GM18519 (cell line): Measurements from ENCODE around the gene LILRA5.
"Not testable (repeated sequence)": the region's sequence is repeated elsewhere in the genome, so short reads cannot be mapped to it uniquely, and the experiment has no call there.

ENCODE experiments used
- ATAC-seq: cut with Tn5 transposase; IDR thresholded peaks from one replicate; pipeline ENCODE4 v1.9.1; 2021; ENCODE audit warnings: mild to moderate bottlenecking, moderate library complexity; ENCODE audit not compliant: unreplicated experiment, low FRiP score

Gene LILRA5

DNA sequence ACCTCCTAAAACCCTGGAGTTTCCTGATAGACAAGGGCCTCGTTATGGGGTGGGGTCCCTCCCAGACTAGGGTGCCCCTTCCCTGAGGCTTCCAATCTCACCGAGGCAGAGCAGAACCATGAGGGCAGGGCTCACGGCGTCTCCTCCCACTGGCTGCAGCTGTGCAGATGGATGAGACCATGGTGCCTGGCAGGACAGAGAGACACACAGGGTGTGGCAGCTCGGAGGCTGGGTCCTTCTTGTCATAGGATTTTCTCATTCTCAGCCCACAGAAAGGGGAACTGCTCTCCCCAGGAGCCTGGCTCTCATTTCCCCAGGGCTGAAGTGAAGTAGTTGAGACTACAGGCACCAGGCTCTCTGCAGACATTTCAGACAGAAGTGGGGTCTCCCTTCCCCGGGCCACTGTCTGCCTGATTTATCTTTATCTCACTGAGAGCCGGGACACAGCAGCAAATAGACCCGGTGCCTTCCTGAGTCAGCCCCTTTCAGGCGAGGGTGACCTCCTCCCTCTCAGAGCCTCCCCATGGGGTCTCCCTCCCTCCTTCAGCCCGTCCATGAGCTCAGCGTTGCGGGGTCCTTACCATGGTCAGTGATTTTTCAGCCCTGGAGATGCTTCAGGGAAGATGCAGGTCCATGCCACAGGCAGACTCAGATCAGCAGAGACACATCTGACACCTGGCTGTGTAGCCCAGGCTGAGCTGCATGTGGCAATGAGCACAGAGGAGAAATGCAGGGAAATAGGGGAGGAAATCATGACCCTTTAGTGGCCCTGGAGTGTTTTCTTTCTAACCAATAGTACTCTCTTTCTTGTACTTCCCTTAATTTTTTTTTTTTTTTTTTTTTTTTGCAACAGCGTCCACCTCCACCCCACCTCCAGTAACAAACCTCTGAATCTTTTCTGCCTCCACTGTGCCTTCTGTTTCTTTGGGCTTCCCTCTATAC is at the start of gene LILRA5:
Gene LILRA5, minus strand, starts transcription at position 731 of the 942 bp plus-strand sequence. Its CDS starts 147 bp downstream, at position 584.
- ATAC-seq, result no peak

GRCh38 chr19:54361680-54362422 is 48.9 kb upstream of the LILRA5 start:
- not testable (repeated sequence) for ATAC-seq

GRCh38 chr19:54359149-54359820 is 46.3 kb upstream of the LILRA5 start:
- ATAC-seq, result not testable (repeated sequence)

- ATAC-seq, result no peak
Observed at GRCh38 chr19:54357381-54357780, 44.4 kb upstream of the LILRA5 start.

DNA sequence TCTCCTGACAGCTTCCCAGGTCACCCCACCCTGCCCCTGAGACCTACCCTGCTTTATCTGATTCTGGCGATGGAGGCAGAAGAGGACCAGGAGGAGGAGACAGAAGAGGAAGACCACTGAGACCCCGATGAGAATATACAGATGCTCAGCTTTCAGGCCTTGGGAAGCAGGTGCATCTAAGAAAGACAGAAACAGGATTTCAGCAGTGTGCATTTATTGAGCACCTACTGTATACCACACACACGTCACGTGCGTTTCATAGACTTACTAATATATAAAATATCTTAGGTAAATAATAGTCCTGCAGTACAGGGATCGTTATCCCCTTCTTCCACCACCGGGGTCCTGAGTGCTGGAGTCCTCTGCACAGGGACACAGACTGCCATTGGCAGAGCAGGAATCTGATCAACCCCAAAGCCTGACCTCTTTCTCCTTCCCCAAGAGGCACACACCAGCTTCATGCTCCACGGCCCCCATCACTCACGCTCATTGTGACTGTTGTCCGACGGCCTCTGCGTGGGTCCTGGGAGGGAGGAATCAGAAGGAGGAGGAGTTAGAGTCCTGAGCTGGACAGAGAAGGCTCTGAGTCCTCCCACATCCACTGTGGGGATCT is 43.6 kb upstream of the LILRA5 start:
- ATAC-seq, result no peak

GRCh38 chr19:54355675-54356074 is 42.7 kb upstream of the LILRA5 start:
- no peak for ATAC-seq

GRCh38 chr19:54354761-54355160 is 41.8 kb upstream of the LILRA5 start:
- no peak for ATAC-seq

- ATAC-seq, result no peak
Observed at GRCh38 chr19:54352546-54352945, 39.6 kb upstream of the LILRA5 start.

DNA sequence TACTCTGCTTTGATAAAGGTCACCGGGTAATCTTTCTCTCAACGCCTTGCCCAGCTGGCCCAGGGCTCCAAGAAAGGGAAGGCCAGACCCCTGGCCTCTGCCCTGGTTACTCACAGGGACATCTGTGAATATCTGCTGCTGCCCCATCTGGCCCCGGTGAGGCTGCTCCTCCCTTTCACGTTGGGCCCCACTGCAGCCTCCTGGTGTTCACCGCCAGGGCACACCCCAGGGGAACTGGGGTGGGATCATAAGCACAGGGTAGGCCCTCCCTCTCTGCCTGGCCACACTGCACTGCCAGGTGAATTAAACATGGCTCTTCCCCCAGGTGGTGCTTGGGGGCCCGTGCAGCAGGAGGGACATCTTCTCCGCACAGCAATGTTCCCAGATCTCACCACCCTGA is 39.1 kb upstream of the LILRA5 start:
- ATAC-seq, result no peak

- ATAC-seq, result no peak
Observed at GRCh38 chr19:54351474-54351873, 38.5 kb upstream of the LILRA5 start.

DNA sequence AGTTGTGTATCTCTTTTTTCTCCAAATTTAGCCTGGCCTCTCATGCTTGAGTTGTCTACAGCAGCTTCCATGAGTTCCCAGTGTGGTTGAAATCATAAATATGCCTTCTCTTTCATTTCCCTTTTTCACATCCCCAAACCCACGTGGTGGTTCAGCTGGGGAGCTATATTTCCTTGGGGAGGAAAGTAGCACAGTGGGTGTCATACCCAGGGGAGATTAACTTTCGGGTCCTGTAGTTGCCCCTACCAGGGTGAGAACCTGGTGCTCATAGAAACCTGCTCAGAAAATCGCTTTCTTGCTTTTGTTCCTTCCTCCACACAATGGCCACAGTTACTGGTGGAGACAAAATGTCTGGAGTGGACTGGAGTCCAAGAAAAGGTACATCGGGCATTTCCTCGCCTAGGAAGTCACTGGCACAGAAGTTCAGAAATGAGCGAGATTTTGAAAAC is 33.0 kb upstream of the LILRA5 start:
- no peak for ATAC-seq

DNA sequence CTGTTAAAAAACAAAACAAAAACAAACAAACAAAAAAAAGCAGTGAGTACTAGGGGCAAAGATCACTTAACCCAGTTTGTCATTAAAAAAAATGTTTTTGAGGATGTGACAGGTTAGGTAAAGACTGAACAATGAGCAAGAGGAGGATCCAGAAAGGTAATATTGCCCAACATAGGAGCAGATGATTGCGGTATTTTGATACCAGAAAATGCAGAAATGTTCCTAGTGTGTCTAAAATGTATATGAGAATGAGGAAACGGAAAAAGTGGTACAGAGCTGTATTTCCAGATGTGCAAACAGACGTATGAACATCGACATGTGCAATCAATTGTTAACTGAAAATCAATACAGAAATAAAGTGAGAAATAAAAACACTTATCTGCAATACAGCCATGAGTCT is 30.9 kb upstream of the LILRA5 start:
- no peak for ATAC-seq

DNA sequence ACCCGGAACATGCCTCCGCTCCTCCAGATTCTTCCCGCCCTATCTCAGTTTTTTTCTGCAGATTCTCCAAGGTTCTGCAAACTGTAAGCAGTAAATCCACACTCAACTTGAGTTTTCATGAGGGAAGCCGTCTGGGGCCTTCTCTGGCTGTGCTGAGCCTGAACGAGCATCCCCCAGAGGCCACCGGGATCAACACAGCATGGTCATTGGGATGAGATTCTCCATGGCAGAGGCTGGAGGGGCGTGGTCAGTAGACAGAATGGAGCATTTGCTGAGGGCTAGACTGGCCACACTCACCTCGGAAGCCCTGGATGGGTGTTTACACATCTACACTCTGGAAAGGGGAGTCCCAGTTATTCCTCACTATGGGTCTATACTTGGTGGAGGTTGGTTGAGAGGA is 28.3 kb upstream of the LILRA5 start:
- no peak for ATAC-seq

DNA sequence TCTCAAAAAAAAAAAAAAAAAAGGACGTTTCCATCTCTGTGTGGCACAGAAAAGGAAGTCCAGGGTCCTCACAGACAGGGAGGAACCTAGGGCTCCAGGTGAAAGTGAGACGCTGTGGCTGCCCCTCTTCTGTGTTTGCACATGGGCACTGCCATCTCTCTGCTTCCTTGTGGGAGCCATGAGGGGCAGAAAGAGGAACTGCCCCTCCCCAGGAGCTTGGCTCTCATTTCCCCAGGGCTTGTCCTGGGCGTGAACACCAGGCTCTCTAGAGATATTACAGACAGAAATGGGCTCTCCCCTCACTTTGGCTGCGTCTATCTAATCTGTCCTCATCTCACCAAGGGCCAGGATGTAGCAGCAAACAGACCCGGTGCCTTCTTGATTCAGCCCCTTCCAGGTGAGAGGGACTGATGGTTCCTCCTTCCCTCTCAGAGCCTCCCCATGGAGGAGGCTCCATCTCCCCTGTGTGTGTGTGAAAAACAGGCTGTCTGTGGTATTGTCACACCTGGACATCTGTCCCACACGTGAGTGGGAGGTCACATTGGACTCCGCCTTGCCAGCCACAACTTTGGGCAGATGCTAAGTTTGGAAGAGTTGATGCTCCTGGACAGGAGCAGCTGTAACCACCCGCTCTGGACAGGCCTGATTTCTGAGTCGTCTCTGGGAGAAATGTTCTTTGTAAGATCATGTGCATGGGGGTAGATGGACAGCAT is 26.8 kb upstream of the LILRA5 start:
- no peak for ATAC-seq

GRCh38 chr19:54338521-54338920 is 25.6 kb upstream of the LILRA5 start:
- no peak for ATAC-seq

DNA sequence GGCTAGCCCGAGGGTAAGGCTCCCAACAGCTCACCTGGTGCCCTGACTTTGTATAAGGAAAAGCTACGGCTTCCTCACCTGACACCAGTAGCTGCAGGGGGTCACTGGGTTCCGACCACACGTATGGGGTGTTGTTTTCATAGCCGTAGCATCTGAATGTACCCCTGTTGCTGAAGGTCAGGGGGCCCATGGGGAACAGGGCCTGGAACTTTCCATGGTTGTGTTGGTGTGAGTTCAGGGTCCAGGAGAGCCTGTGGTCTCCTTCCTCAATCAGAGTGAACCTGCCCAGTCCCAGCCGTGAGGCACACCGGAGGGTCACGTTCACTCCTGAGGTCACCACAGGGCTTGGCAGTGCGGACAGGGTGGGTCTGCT is 24.9 kb upstream of the LILRA5 start:
- no peak for ATAC-seq

DNA sequence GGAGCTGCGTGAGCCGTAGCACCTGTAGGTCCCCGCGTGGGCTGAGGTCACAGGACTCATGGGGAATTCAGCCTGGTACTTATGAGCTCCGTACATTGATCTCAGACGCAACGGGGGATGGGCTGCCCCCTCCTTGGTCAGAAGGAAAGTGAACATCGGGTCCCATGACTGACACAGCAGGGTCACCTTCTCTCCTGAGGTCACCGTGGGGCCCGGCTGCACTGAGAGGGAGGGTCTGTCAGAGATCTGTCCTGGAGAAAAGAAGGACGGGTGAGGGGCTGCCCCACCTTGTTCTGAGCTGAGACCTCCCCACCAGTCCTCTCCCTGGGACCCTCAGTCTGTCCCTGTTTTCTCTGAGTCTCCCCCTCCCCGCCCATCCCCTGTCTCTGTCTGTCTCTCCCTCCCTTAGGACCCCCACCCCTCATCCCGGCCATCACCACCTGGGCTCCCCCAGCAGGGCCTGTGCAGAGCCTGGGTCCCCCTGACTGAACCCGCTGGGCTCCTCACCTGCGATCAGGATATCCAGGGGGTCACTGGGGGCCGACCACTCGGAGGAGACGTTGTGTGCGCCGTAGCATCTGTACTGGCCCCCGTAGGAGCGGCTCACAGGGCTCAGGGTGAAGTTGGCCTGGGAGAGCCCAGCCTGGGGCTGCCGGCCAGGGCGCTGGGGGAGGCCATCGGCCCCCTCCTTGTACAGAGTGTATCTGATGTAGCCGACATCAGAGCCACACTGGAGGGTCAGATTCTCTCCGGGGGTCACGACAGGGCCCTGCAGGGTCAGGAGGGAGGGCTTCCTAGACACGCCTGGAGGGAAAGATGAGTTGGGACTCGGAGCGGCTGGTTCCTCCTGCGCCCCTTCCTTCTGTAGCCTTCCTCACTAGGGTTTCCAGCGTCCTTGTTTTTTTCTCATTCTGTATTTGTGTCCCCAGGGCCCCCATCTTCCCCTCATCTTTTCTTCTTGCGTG is 24.2 kb upstream of the LILRA5 start:
- no peak for ATAC-seq

DNA sequence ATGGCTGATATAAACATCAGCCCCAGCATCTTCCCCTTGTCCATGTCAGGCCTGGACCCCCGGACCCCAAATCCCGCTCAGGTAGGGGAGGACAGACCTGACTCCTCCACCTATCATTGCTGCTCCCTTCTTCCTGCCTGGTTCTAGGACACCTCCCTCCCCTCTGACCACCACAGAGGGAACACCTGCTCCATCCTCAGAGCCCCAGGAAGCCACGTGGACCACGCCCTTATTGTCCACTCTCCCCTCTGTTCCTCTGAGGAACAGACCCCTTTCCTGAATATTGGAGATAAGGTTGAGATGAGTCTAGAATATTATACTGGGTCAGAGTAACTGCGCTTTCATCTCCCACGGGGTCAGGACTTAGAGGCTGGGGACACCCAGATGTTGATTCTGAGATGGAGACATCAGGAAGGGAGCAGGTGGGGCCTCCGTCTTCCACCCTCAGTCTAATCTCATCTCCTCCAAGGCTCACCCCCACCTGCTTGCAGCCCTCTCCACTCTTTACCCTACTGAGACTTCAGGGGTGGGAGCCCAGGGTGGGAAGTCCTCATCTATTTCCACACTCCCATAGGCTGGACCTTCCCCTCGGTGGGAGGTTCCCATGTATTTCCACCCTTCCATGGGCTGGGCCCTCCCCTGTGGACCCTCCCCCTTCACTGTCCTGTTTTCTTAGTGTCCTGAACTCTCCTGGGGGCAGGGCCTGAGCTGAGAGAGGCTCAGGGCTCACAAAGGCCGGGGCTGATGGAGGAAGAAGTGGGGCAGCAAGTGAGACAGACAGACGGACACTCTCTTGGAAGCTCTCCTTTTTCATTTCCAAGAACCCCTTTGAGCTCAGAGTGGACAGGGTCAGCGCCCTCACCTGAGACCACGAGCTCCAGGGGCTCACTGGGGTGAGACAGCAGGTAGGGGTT is 23.3 kb upstream of the LILRA5 start:
- ATAC-seq, result no peak
